Right renal pelvis (tissue), 4 donors: ENCODE data around the gene HIVEP3. TPM values are rescaled to one million over a fixed set of nuclear protein-coding genes. Genes with fewer than 3 reads are reported as not detected.

Experiments used
- DNase-seq, 4 donors: peaks; one replicate each; pipeline ENCODE4 v3.0.0-alpha.2; 2013; ENCODE audit warnings: low read depth in 4 of 4, low spot score in 3 of 4, missing footprints in 1 of 4
- polyA plus RNA-seq, 4 donors: library from polyadenylated mRNA; unstranded; fragments of 120-200 nt; gene quantifications; one replicate each; pipeline ENCODE4 v1.2.1, GENCODE V29; 2013; ENCODE audit not compliant: insufficient read length in 4 of 4

The HIVEP3 gene
- polyA plus RNA-seq, 4 donors: 3.9 to 4.9 (median 4.5) TPM

GRCh38 chr1:41642922-41643821 is 275.6 kb downstream of the HIVEP3 start:
- no peak for DNase-seq

DNA sequence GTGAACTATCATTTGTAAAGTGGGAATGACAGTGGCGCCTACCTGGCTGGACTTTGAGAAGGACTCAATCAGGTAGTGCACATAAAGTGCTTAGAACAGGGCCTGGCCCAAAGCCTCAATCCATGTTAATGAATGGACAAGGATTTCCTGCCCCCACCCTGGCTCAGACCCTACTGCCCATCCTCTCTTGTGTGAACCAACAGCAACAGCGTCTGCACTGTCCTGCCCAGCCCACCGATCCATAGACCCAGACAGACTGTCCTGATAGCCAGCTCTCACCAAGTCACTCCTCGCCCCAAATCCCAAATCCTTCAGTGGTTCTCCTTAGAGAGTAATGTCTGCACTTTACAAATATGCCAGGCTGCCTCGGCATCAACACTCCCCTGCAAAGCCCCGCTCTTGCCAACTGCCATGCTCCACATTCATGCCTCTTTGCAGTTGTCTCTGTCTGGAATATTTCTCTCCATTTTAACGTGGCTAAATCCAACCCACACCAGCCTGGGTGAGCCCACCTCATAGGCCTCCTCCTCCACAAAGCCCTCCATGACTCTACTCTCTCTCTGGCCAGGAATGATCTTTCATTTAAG is 276.7 kb downstream of the HIVEP3 start:
- DNase-seq: no peak

- no peak for DNase-seq
Measured at GRCh38 chr1:41641475-41641814, 277.3 kb downstream of the HIVEP3 start.

DNA sequence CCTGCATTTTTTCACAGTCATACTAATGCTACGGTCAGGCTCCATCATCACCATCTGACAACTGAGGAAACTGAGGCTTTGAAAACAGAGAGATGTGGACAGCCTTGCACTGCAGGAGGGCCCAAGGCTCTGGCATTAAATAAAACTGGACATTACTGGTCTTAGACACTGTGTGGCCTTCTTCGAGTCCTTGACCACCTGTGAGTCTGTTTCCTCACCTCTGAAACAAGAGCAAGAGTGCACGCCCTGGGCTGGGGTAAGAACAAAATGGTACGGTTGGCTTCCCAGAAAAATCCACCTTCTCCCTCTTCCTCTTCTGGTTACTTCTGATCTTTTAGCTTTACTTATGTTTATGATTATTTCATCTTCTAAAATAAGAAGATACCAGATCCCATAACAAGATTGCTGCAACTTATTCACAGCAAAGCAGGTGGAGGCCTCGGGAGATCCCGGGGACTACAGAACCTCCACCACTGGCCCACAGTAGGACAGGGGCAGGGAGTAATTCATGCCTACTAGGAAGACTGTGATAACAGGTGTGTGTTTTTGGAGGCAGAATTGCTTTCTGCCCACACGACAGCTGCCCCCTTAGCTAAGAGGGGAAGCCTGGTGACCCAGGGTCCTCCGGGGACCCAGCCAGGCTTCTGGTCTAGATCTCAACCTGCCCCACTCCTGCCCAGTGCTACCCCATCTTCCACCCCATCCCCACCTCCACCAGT is 277.8 kb downstream of the HIVEP3 start:
- no peak for DNase-seq

GRCh38 chr1:41640141-41640751 is 278.5 kb downstream of the HIVEP3 start:
- no peak for DNase-seq

GRCh38 chr1:41639332-41639936 is 279.3 kb downstream of the HIVEP3 start:
- DNase-seq: no peak

GRCh38 chr1:41638086-41639024 is 280.4 kb downstream of the HIVEP3 start:
- DNase-seq: no peak

DNA sequence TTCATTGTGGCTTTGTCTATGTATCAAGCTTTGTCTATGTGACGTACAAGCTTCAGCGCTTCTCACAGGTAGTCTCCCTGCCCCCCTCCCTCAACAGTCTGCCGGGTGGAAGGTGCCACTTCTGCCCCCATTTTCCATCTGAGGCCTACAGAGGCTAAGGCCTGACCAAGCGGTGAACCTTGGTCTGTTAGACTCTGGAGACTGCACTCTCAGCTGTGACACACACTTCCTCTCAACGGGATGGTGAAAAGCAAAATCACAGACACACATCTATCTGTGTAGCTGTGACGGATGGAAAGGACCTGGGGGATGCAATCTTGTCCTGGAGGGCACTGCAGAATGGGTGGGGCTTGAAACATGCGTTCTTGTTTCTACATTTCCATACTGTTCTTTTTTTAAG is 281.4 kb downstream of the HIVEP3 start:
- DNase-seq: no peak

DNA sequence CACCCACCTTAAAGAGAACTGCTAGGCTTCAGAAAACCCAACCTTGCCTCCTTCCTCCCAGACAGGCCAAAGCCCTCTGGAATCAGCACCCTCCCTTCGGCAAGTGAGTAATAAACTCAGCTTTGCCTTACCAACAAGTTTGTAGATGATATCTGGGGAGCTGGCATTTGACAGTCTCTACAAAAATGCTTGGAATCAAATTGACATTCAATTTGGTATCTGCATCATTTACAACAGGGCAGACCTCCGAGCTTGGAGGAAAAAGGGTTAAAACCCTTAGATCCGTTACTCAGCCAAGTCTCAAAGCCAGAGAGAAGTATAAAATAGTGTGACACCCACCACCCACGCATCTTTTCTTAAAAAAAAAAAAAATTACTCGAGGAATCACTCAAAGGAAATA is 285.0 kb downstream of the HIVEP3 start:
- DNase-seq: no peak

DNA sequence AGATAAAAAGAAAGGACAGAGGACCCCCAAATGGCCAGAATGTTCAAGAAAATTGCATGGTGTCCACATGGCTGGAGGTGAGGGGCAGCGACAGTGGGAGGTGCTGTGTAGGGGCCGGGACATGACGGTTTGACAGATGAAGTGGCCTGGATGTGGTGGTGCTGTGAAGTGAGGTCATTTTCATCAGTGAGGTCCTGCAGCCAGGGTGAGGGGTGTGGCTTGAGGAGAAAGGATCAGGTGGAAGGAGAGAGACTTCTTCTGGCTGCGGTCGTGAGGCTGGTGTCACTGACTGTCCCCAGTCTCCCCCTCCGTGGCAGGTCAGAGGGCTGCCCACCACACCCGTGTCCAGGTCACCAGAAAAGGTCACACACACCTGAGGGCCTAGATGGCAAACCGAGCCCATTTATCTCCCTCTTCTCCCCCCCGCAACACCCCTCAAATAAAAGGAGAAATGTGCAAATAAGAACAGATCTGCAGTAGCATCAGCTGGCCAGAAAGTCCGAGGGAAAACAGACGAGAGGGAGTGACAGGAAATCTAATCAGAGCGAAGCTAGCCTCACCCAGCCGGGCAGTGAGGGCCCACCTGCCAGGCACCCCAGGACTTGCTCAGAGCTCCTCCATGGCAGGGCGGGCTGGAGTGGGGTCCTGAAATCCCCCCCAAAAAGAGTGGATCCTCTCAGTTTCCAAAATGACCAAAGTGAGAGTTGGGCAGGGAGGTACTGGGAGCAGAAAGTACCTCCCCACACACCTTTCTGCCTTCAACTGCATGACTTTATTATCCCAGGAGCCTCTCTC is 285.7 kb downstream of the HIVEP3 start:
- no peak for DNase-seq

GRCh38 chr1:41631971-41632370 is 286.8 kb downstream of the HIVEP3 start:
- no peak for DNase-seq

- DNase-seq: no peak
Measured at GRCh38 chr1:41631154-41631553, 287.6 kb downstream of the HIVEP3 start.

GRCh38 chr1:41629571-41629970 is 289.2 kb downstream of the HIVEP3 start:
- no peak for DNase-seq

- DNase-seq: no peak
Measured at GRCh38 chr1:41629141-41629540, 289.6 kb downstream of the HIVEP3 start.

- DNase-seq: no peak
Measured at GRCh38 chr1:41627491-41628280, 291.0 kb downstream of the HIVEP3 start.

GRCh38 chr1:41626616-41627375 is 291.9 kb downstream of the HIVEP3 start:
- no peak for DNase-seq

DNA sequence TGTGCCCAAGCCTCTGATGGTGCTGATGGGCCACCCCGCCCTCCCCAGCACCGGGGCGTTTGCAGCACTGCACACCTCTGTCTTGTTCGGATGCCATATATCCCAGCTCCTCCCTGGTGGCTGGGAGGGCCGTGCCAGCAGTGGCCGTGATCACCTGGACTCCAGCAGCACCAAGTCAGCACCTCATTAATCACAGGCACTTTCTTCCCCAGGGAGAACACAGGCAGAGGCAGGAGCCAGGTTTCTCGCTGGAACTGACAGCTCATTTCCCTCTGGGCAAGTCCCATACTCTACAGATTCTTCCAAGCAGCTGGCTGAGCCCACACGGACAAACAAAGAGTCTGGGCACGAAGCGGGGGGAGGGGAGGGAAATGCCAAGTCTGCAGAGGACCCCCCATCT is 292.6 kb downstream of the HIVEP3 start:
- no peak for DNase-seq
